Lower leg skin (tissue), 3 donors: Measurements from ENCODE around the gene SSR4.

Source experiments
- POLR2A ChIP-seq, 2 donors: fragments of 450-650 bp; IDR thresholded peaks; one replicate each; pipeline ENCODE4 v1.6.1; 2016 to 2017; ENCODE audit warnings: antibody characterized with exemption in 2 of 2, mild to moderate bottlenecking in 1 of 2, moderate library complexity in 1 of 2
- TF ChIP-seq, protein P1 (sequence below), 3 donors: fragments of 450-650 bp; IDR thresholded peaks; one replicate each; pipeline ENCODE4 v1.5.1; 2016; ENCODE audit warnings: antibody characterized with exemption in 3 of 3, mild to moderate bottlenecking in 3 of 3, moderate library complexity in 2 of 3

DNA sequence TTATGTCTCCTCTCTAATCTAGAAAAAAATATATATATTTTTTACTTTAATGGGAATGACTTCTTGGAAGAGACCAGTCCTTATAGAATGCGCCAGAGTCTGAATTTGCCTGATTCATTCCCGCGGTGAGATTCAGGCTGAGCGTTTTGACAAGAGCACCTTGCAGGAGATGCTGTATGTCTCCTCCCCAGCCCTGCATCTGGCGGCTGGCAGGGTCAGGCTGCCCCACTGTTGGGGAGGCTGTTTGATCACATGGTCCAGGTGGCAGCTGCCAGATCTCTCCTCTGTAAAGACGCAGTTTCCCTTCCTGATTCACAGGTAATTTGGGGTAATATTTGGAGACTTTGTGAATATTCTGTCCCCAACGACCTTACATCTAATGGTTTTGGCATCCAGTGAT, 26.1 kb downstream of the SSR4 start:
- TF ChIP-seq, protein P1, sequence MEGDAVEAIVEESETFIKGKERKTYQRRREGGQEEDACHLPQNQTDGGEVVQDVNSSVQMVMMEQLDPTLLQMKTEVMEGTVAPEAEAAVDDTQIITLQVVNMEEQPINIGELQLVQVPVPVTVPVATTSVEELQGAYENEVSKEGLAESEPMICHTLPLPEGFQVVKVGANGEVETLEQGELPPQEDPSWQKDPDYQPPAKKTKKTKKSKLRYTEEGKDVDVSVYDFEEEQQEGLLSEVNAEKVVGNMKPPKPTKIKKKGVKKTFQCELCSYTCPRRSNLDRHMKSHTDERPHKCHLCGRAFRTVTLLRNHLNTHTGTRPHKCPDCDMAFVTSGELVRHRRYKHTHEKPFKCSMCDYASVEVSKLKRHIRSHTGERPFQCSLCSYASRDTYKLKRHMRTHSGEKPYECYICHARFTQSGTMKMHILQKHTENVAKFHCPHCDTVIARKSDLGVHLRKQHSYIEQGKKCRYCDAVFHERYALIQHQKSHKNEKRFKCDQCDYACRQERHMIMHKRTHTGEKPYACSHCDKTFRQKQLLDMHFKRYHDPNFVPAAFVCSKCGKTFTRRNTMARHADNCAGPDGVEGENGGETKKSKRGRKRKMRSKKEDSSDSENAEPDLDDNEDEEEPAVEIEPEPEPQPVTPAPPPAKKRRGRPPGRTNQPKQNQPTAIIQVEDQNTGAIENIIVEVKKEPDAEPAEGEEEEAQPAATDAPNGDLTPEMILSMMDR (IDR thresholded peaks at IDR 0.05) = no peak
- no peak for TF ChIP-seq POLR2A (IDR thresholded peaks at IDR 0.05)
